Liver (tissue), 9 donors: Measurements from ENCODE around the gene CR1L. TPM values are rescaled to one million over a fixed set of nuclear protein-coding genes. Genes with fewer than 3 reads are reported as not detected.
"Not testable (repeated sequence)": the region's sequence is repeated elsewhere in the genome, so short reads cannot be mapped to it uniquely, and the experiment has no call there.

Source experiments
- DNase-seq: peaks from one replicate; pipeline ENCODE4 v3.0.0-alpha.2; 2017; ENCODE audit warnings: low spot score
- H3K27ac ChIP-seq, 2 donors: one replicate each; pipeline ENCODE4 v1.7.0; 2013; ENCODE audit warnings: inconsistent platforms in 2 of 2, low read length in 2 of 2, control low read depth in 1 of 2, low read depth in 1 of 2, mild to moderate bottlenecking in 1 of 2
- H3K27me3 ChIP-seq, 4 donors: one replicate each; pipeline versions ENCODE4 v1.6.1 to v1.7.0; 2013; ENCODE audit warnings: low read length in 3 of 4, inconsistent platforms in 1 of 4, mild to moderate bottlenecking in 1 of 4, moderate library complexity in 1 of 4; ENCODE audit not compliant: control insufficient read depth in 4 of 4, insufficient read depth in 4 of 4
- H3K36me3 ChIP-seq, 4 donors: one replicate each; pipeline versions ENCODE4 v1.6.1 to v1.7.0; 2013; ENCODE audit warnings: low read length in 3 of 4, mild to moderate bottlenecking in 3 of 4, low read depth in 1 of 4, moderate library complexity in 1 of 4; ENCODE audit not compliant: control insufficient read depth in 4 of 4, insufficient read depth in 3 of 4
- H3K4me1 ChIP-seq, 4 donors: one replicate each; pipeline versions ENCODE4 v1.6.1 to v1.7.0; 2013; ENCODE audit warnings: low read length in 3 of 4, mild to moderate bottlenecking in 3 of 4, moderate library complexity in 1 of 4; ENCODE audit not compliant: control insufficient read depth in 4 of 4, insufficient read depth in 4 of 4
- H3K4me3 ChIP-seq, 3 donors: one replicate each; pipeline versions ENCODE4 v1.6.1 to v1.7.0; 2013; ENCODE audit warnings: low read length in 3 of 3, control low read depth in 1 of 3, low read depth in 1 of 3, mild to moderate bottlenecking in 1 of 3
- H3K9ac ChIP-seq, 2 donors: one replicate each; pipeline ENCODE4 v1.7.0; 2013; ENCODE audit warnings: low read length in 2 of 2, mild to moderate bottlenecking in 2 of 2, moderate library complexity in 2 of 2, control low read depth in 1 of 2, low read depth in 1 of 2
- H3K9me3 ChIP-seq, 4 donors: one replicate each; pipeline versions ENCODE4 v1.6.1 to v1.7.0; 2013; ENCODE audit warnings: low read length in 3 of 4; ENCODE audit not compliant: control insufficient read depth in 4 of 4
- ATF3 ChIP-seq: IDR thresholded peaks from 2 replicates; pipeline ENCODE4 v1.6.1; 2016; ENCODE audit warnings: antibody characterized with exemption
- EGR1 ChIP-seq, 2 donors: IDR thresholded peaks; 2 replicates each; pipeline ENCODE4 v1.6.1; 2016 to 2018; ENCODE audit warnings: antibody characterized with exemption in 2 of 2, low read depth in 2 of 2
- FOXA1 ChIP-seq: IDR thresholded peaks from 2 replicates; pipeline ENCODE4 v1.6.1; 2016; ENCODE audit warnings: antibody characterized with exemption
- FOXA2 ChIP-seq: IDR thresholded peaks from 2 replicates; pipeline ENCODE4 v1.6.1; 2016; ENCODE audit warnings: antibody characterized with exemption
- GABPA ChIP-seq, 2 donors: IDR thresholded peaks in 1 of 2; conservative IDR thresholded peaks in 1 of 2; 2 replicates each; pipeline ENCODE4 v1.6.1; 2016; ENCODE audit warnings: antibody characterized with exemption in 2 of 2, mild to moderate bottlenecking in 1 of 2, moderate library complexity in 1 of 2
- HNF4A ChIP-seq, 2 donors: conservative IDR thresholded peaks; 2 replicates each; pipeline ENCODE4 v1.6.1; 2016; ENCODE audit warnings: antibody characterized with exemption in 2 of 2, mild to moderate bottlenecking in 2 of 2
- HNF4G ChIP-seq: IDR thresholded peaks from 2 replicates; pipeline ENCODE4 v1.6.1; 2016; ENCODE audit warnings: antibody characterized with exemption
- NR2F2 ChIP-seq: IDR thresholded peaks from 2 replicates; pipeline ENCODE4 v1.6.1; 2016; ENCODE audit warnings: antibody characterized with exemption
- RAD21 ChIP-seq, 2 donors: IDR thresholded peaks; 2 replicates each; pipeline ENCODE4 v1.6.1; 2016; ENCODE audit warnings: antibody characterized with exemption in 2 of 2, mild to moderate bottlenecking in 2 of 2
- RXRA ChIP-seq, 2 donors: IDR thresholded peaks; 2 replicates each; pipeline ENCODE4 v1.6.1; 2017 to 2018; ENCODE audit warnings: antibody characterized with exemption in 2 of 2, mild to moderate bottlenecking in 1 of 2
- SP1 ChIP-seq: IDR thresholded peaks from 2 replicates; pipeline ENCODE4 v1.6.1; 2018; ENCODE audit warnings: antibody characterized with exemption, mild to moderate bottlenecking
- TAF1 ChIP-seq: conservative IDR thresholded peaks from 2 replicates; pipeline ENCODE4 v1.6.1; 2016; ENCODE audit warnings: antibody characterized with exemption, mild to moderate bottlenecking
- YY1 ChIP-seq: IDR thresholded peaks from 2 replicates; pipeline ENCODE4 v1.6.1; 2016; ENCODE audit warnings: antibody characterized with exemption, mild to moderate bottlenecking
- WGBS: extraction: QIAGEN DNeasy Blood & Tissue Kit; methylation state at CpG from one replicate; pipeline ENCODE4 v1.1.7; 2013; 5-methylcytosine and 5-hydroxymethylcytosine counted together
- polyA plus RNA-seq, 2 donors: library from polyadenylated mRNA; stranded (reverse) in 1 of 2; unstranded in 1 of 2; fragments of 200-250 nt in 1 of 2; fragments of >200 nt in 1 of 2; fragmentation: Nextera tagmentation in 1 of 2; extraction: Ambion mirVana in 1 of 2; gene quantifications; one replicate each; pipeline versions ENCODE4 v1.2.1 to v1.2.3, GENCODE V29; 2013 to 2015
- total RNA-seq, 2 donors: library from RNA; depleted of rRNA; stranded (reverse); fragments of >200 nt; gene quantifications; one replicate each; pipeline ENCODE4 v1.2.3, GENCODE V29; 2014
- TF ChIP-seq, protein P1 (sequence below): fragments of 150-350 bp; IDR thresholded peaks from 2 replicates; pipeline ENCODE4 v1.5.1; 2017; ENCODE audit warnings: improper control_type of control experiment, low read depth, low read length; ENCODE audit not compliant: missing input control
- TF ChIP-seq, protein P2 (sequence below): IDR thresholded peaks from 2 replicates; pipeline ENCODE4 v1.6.1; 2016; ENCODE audit warnings: antibody characterized with exemption
- TF ChIP-seq, protein P3 (sequence below): IDR thresholded peaks from 2 replicates; pipeline ENCODE4 v1.6.1; 2016; ENCODE audit warnings: antibody characterized with exemption
- TF ChIP-seq, protein P4 (sequence below): IDR thresholded peaks from 2 replicates; pipeline ENCODE4 v1.6.1; 2016; ENCODE audit warnings: antibody characterized with exemption, mild to moderate bottlenecking
- donor health status: healthy.
- donor health status: healthy.
- donor health status: healthy.
- donor health status: healthy.
- donor health status: healthy.

CR1L gene
- total and polyA plus RNA-seq, 4 donors = 0.18 to 30.9 (median 0.42) TPM

DNA sequence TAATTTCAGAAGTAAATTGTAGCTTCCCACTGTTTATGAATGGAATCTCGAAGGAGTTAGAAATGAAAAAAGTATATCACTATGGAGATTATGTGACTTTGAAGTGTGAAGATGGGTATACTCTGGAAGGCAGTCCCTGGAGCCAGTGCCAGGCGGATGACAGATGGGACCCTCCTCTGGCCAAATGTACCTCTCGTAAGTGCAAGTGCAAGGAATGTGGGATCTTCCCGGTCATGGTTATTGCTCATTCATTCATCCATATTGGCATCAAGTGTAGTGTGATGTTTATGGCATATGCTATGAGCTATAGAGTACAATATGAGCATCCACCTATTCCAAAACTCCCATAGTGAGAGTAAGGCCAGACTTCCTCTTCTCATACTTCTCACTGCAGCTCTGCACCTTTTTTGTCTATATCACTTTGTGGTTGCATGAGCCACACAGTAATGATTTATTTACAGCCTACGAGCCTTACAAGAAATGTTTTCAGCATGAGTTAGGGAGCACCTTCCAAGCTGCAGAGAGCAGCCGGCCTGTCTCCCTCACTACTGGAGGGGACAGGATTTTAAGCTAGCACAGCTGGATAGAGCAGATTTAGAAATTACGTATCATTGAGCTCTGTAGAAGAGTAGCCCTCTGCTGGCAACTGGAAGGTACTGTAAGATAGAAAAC is 24.9 kb upstream of the CR1L start:
- no peaks in the 10 kb centered on the region for H3K36me3 ChIP-seq
- no peak for DNase-seq
- H3K9me3 ChIP-seq = no peaks in the 10 kb centered on the region
- no peak overlapping the region for H3K9ac ChIP-seq
- H3K4me1 ChIP-seq = peaks cover 0 to 1% (median 0%) of the 10 kb centered on the region in 4 donors
- H3K4me3 ChIP-seq = no peak overlapping the region
- no peaks in the 10 kb centered on the region for H3K27me3 ChIP-seq
- H3K27ac ChIP-seq = no peak overlapping the region
- TF ChIP-seq RAD21 (IDR thresholded peaks at IDR 0.05) = peak; percentile 64 to 76
- TF ChIP-seq, protein P1, sequence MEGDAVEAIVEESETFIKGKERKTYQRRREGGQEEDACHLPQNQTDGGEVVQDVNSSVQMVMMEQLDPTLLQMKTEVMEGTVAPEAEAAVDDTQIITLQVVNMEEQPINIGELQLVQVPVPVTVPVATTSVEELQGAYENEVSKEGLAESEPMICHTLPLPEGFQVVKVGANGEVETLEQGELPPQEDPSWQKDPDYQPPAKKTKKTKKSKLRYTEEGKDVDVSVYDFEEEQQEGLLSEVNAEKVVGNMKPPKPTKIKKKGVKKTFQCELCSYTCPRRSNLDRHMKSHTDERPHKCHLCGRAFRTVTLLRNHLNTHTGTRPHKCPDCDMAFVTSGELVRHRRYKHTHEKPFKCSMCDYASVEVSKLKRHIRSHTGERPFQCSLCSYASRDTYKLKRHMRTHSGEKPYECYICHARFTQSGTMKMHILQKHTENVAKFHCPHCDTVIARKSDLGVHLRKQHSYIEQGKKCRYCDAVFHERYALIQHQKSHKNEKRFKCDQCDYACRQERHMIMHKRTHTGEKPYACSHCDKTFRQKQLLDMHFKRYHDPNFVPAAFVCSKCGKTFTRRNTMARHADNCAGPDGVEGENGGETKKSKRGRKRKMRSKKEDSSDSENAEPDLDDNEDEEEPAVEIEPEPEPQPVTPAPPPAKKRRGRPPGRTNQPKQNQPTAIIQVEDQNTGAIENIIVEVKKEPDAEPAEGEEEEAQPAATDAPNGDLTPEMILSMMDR = peak; percentile 73
- TF ChIP-seq TAF1 = no peak
- TF ChIP-seq FOXA1 = peak; percentile 12
- WGBS = 57% methylated on average over 7 of the region's 7 CpGs

DNA sequence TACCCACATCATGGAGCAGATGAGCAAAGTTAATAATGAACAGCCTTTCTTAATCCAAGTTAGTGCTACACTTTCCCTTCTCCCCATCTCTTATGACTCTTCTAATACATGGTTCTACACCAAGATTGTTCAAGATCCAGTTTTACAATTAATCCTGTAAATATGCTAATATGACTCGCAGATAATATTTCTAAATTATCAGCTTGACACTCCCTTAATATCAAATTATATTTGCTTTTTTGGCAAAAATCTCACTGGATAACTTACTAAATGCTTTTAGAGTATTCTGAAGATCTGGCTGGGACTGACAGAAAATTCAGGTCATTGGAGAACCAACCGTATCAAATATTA is 24.4 kb upstream of the CR1L start:
- Histone ChIP-seq H3K27ac (no peak overlapping the region), H3K4me1 (peaks cover 0 to 1% (median 0%) of the 10 kb centered on the region in 4 donors), H3K27me3 (no peaks in the 10 kb centered on the region), H3K36me3 (no peaks in the 10 kb centered on the region), H3K4me3 (no peak overlapping the region), H3K9me3 (no peaks in the 10 kb centered on the region), H3K9ac (no peak overlapping the region)
- WGBS = 88% methylated on average over 2 of the region's 2 CpGs
- TF ChIP-seq HNF4G = no peak
- TF ChIP-seq SP1 = no peak
- TF ChIP-seq, protein P2, sequence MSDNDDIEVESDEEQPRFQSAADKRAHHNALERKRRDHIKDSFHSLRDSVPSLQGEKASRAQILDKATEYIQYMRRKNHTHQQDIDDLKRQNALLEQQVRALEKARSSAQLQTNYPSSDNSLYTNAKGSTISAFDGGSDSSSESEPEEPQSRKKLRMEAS = no peak
- TF ChIP-seq YY1 = no peak
- no peak for TF ChIP-seq RAD21 (IDR thresholded peaks at IDR 0.05)
- TF ChIP-seq EGR1 (IDR thresholded peaks at IDR 0.05; ENCODE audit: low read depth in 2 of 2) = no peak
- TF ChIP-seq, protein P3, sequence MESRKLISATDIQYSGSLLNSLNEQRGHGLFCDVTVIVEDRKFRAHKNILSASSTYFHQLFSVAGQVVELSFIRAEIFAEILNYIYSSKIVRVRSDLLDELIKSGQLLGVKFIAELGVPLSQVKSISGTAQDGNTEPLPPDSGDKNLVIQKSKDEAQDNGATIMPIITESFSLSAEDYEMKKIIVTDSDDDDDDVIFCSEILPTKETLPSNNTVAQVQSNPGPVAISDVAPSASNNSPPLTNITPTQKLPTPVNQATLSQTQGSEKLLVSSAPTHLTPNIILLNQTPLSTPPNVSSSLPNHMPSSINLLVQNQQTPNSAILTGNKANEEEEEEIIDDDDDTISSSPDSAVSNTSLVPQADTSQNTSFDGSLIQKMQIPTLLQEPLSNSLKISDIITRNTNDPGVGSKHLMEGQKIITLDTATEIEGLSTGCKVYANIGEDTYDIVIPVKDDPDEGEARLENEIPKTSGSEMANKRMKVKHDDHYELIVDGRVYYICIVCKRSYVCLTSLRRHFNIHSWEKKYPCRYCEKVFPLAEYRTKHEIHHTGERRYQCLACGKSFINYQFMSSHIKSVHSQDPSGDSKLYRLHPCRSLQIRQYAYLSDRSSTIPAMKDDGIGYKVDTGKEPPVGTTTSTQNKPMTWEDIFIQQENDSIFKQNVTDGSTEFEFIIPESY = no peak
- no peak for TF ChIP-seq NR2F2
- TF ChIP-seq ATF3 = no peak
- no peak for TF ChIP-seq FOXA2
- no peak for TF ChIP-seq GABPA (IDR thresholded peaks at IDR 0.05 in 1 of 2, conservative IDR thresholded peaks at IDR 0.05 in 1 of 2)
- TF ChIP-seq RXRA (IDR thresholded peaks at IDR 0.05) = no peak
- no peak for TF ChIP-seq FOXA1
- TF ChIP-seq, protein P4, sequence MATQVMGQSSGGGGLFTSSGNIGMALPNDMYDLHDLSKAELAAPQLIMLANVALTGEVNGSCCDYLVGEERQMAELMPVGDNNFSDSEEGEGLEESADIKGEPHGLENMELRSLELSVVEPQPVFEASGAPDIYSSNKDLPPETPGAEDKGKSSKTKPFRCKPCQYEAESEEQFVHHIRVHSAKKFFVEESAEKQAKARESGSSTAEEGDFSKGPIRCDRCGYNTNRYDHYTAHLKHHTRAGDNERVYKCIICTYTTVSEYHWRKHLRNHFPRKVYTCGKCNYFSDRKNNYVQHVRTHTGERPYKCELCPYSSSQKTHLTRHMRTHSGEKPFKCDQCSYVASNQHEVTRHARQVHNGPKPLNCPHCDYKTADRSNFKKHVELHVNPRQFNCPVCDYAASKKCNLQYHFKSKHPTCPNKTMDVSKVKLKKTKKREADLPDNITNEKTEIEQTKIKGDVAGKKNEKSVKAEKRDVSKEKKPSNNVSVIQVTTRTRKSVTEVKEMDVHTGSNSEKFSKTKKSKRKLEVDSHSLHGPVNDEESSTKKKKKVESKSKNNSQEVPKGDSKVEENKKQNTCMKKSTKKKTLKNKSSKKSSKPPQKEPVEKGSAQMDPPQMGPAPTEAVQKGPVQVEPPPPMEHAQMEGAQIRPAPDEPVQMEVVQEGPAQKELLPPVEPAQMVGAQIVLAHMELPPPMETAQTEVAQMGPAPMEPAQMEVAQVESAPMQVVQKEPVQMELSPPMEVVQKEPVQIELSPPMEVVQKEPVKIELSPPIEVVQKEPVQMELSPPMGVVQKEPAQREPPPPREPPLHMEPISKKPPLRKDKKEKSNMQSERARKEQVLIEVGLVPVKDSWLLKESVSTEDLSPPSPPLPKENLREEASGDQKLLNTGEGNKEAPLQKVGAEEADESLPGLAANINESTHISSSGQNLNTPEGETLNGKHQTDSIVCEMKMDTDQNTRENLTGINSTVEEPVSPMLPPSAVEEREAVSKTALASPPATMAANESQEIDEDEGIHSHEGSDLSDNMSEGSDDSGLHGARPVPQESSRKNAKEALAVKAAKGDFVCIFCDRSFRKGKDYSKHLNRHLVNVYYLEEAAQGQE = no peak
- TF ChIP-seq TAF1 = no peak
- no peak for TF ChIP-seq HNF4A (conservative IDR thresholded peaks at IDR 0.05)
- no peak for DNase-seq

GRCh38 chr1:207625504-207626071 is 19.3 kb upstream of the CR1L start:
- not testable (repeated sequence) for H3K4me3 ChIP-seq, DNase-seq, H3K9me3 ChIP-seq, H3K27ac ChIP-seq, H3K27me3 ChIP-seq, H3K9ac ChIP-seq, H3K4me1 ChIP-seq, H3K36me3 ChIP-seq
- WGBS = 74% methylated on average over 1 of the region's 1 CpG
